ENCODE measurements around the gene EP300. TPM values are rescaled to one million over a fixed set of nuclear protein-coding genes. Genes with fewer than 3 reads are reported as not detected.

The EP300 gene
- total RNA-seq, 4 donors from 2014 or later = 72.9 to 163 (median 120) TPM

GRCh38 chr22:41217553-41218157 is 125.3 kb downstream of the EP300 start:
- Histone ChIP-seq H3K27me3 (no peaks in the 10 kb centered on the region), H3K9me3 (no peaks in the 10 kb centered on the region), H3K36me3 (peaks cover 15 to 27% of the 10 kb centered on the region in 2 donors), H3K27ac (peak overlapping the region; percentile 42 to 54 (median 53)), H3K4me1 (no peaks in the 10 kb centered on the region), H3K4me3 (replicated peaks in 1 of 3) (no peak overlapping the region)
- TF ChIP-seq POLR2A (IDR thresholded peaks at IDR 0.05) = no peak
- TF ChIP-seq CTCF (IDR thresholded peaks at IDR 0.05) = no peak
- WGBS, 2 donors = 55 to 66% methylated on average over 16 of the region's 16 CpGs
- intact Hi-C loops (cut with DNase I) = no loop called here
- DNase-seq = peak in 1 of 2 donors; percentile 17

GRCh38 chr22:41222846-41223507 is 130.6 kb downstream of the EP300 start:
- Histone ChIP-seq H3K4me3 (replicated peaks in 1 of 3) (no peak overlapping the region), H3K27ac (no peak overlapping the region), H3K9me3 (no peaks in the 10 kb centered on the region), H3K4me1 (no peaks in the 10 kb centered on the region), H3K27me3 (no peaks in the 10 kb centered on the region), H3K36me3 (peaks cover 50 to 64% of the 10 kb centered on the region in 2 donors)
- TF ChIP-seq POLR2A (IDR thresholded peaks at IDR 0.05) (no peak), CTCF (IDR thresholded peaks at IDR 0.05) (no peak)
- no peak for DNase-seq
- WGBS, 2 donors = 78 to 89% methylated on average over 8 to 9 of the region's 9 CpGs
- intact Hi-C loops (cut with DNase I) = no loop called here

GRCh38 chr22:41223535-41223934 is 131.1 kb downstream of the EP300 start:
- 85% methylated on average over 7 of the region's 7 CpGs for WGBS, 2 donors
- H3K4me1 ChIP-seq = no peaks in the 10 kb centered on the region
- H3K9me3 ChIP-seq = no peaks in the 10 kb centered on the region
- no peaks in the 10 kb centered on the region for H3K27me3 ChIP-seq
- H3K4me3 ChIP-seq (replicated peaks in 1 of 3) = no peak overlapping the region
- DNase-seq = no peak
- H3K27ac ChIP-seq = no peak overlapping the region
- H3K36me3 ChIP-seq = peaks cover 50 to 67% of the 10 kb centered on the region in 2 donors
- intact Hi-C loops (cut with DNase I) = no loop called here
- no peak for TF ChIP-seq CTCF (IDR thresholded peaks at IDR 0.05)
- no peak for TF ChIP-seq POLR2A (IDR thresholded peaks at IDR 0.05)

- no peak for TF ChIP-seq CTCF (IDR thresholded peaks at IDR 0.05)
- no peak for TF ChIP-seq POLR2A (IDR thresholded peaks at IDR 0.05)
- no peaks in the 10 kb centered on the region for H3K9me3 ChIP-seq
- H3K27me3 ChIP-seq = no peaks in the 10 kb centered on the region
- peaks cover 45 to 50% of the 10 kb centered on the region in 2 donors for H3K36me3 ChIP-seq
- no peak overlapping the region for H3K27ac ChIP-seq
- intact Hi-C loops (cut with DNase I) = no loop called here
- no peaks in the 10 kb centered on the region for H3K4me1 ChIP-seq
- H3K4me3 ChIP-seq (replicated peaks in 1 of 3) = no peak overlapping the region
- no peak for DNase-seq
- 94 to 98% methylated on average over 17 to 22 of the region's 26 CpGs for WGBS, 2 donors
Observed at GRCh38 chr22:41226723-41227655, 134.6 kb downstream of the EP300 start.
